PC-9 (cell line): ENCODE measurements around the gene MYO15B.

Experiments used
- CTCF ChIP-seq: fragments of 200-600 bp; sonication (generic); conservative IDR thresholded peaks from 2 replicates; pipeline ENCODE4 v1.6.1; 2017; ENCODE audit warnings: mixed run types, antibody characterized with exemption, mild to moderate bottlenecking, moderate library complexity
- EZH2 ChIP-seq: fragments of 200-600 bp; sonication (generic); IDR thresholded peaks from 2 replicates; pipeline ENCODE4 v1.8.0; 2017; ENCODE audit warnings: antibody characterized with exemption, low read depth

- TF ChIP-seq CTCF (no peak), EZH2 (no peak)
Observed at GRCh38 chr17:75673487-75673886, 85.9 kb downstream of the MYO15B start.
